Stimulated activated naive CD8-positive, alpha-beta T cell treated with anti-CD3 and anti-CD28 coated beads, Interleukin-15, amount 100 ng/mL, for 72 hours (primary cell): Measurements from ENCODE around the gene GBA3.
A peak's percentile ranks its signal among the peaks of the same experiment; 100 is the strongest.

Experiments
- ATAC-seq: fragments of 150-1000 bp; cut with Tn5 transposase; 2 replicates; pipeline ENCODE4 v1.10.0; 2021; ENCODE audit warnings: mild to moderate bottlenecking, moderate library complexity
- DNase-seq, 2 donors: peaks; one replicate each; pipeline ENCODE4 v3.0.0; 2021 to 2022
- H3K27ac Mint-ChIP-seq, 2 donors: one replicate each; pipeline ENCODE4 v1.8.0; 2022; ENCODE audit warnings: mild to moderate bottlenecking in 2 of 2, mixed read lengths in 2 of 2, moderate library complexity in 2 of 2
- H3K27me3 Mint-ChIP-seq: one replicate; pipeline ENCODE4 v1.8.0; 2022; ENCODE audit warnings: mixed read lengths
- H3K4me1 Mint-ChIP-seq: one replicate; pipeline ENCODE4 v1.8.0; 2022; ENCODE audit warnings: mild to moderate bottlenecking, mixed read lengths
- H3K4me3 Mint-ChIP-seq, 2 donors: one replicate each; pipeline ENCODE4 v1.8.0; 2022; ENCODE audit warnings: mild to moderate bottlenecking in 2 of 2, mixed read lengths in 2 of 2, moderate library complexity in 1 of 2
- H3K9me3 Mint-ChIP-seq, 2 donors: one replicate each; pipeline ENCODE4 v1.8.0; 2022; ENCODE audit warnings: mixed read lengths in 2 of 2

The GBA3 gene

DNA sequence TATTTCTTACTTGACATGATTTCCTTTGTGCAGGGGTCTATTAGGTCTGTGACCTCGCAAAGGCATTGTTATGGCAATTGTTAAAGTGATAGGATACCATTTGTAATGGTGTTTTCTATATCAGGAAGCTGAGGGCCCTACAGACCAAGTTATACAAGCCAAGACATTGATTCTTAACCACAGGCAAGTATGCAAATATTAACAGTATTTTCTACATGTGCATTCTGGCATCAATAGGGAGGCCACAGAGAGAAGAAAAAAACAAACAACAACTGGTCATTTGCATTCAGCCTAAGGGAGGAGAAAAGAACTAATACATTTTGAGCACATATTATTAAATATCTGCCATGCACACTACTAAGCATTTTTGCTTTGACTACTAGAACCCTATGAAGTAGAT is 28.5 kb downstream of the GBA3 start:
- Mint-ChIP-seq H3K27ac (no peak overlapping the region), H3K4me3 (no peak overlapping the region), H3K27me3 (peaks cover 9% of the 10 kb centered on the region), H3K4me1 (no peaks in the 10 kb centered on the region), H3K9me3 (peaks cover 5 to 7% of the 10 kb centered on the region in 2 donors)
- ATAC-seq (no peak), DNase-seq (no peak)

DNA sequence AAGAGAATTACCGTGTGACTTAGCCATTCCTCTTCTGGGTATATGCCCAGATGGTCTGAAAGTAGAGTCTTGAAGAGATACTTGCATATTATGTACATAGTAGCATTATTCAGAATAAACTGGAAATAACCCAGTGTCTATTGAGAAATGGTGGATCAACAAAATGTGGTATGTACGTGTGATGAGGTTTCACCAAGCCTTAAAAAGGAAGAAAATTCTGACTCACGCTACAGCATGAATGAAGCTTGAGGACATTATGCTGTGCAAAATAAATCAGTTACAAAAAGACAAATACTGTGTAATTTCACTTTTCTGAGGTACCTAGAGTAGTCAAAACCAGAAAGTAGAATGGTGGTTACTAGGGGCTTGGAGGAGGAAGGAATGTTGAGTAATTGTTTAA is 37.3 kb downstream of the GBA3 start:
- H3K27ac Mint-ChIP-seq: no peak overlapping the region
- no peaks in the 10 kb centered on the region for H3K27me3 Mint-ChIP-seq
- ATAC-seq (peak; percentile 50), DNase-seq (no peak)
- no peaks in the 10 kb centered on the region for H3K4me1 Mint-ChIP-seq
- H3K9me3 Mint-ChIP-seq: no peaks in the 10 kb centered on the region
- H3K4me3 Mint-ChIP-seq: no peak overlapping the region

DNA sequence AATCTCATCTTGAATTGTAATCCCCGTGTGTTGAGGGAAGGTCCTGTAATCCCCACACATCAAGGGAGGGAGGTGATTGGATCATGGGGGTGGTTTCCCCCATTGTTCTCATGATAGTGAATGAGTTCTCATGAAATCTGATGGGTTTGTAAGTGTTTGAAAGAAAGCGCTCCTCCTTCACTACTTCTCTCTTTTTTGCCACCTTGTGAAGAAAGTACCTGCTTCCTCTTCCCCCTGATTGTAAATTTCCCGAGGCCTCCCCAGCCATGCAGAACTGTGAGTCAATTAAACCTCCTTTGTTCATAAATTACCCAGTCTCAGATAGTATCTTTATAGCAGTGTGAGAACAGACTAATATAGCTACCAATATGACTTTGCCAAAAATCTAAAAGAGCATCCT is 41.1 kb downstream of the GBA3 start:
- Mint-ChIP-seq H3K27ac (no peak overlapping the region), H3K27me3 (no peaks in the 10 kb centered on the region), H3K4me3 (no peak overlapping the region), H3K4me1 (no peaks in the 10 kb centered on the region), H3K9me3 (no peaks in the 10 kb centered on the region)
- DNase-seq: no peak
- no peak for ATAC-seq

DNA sequence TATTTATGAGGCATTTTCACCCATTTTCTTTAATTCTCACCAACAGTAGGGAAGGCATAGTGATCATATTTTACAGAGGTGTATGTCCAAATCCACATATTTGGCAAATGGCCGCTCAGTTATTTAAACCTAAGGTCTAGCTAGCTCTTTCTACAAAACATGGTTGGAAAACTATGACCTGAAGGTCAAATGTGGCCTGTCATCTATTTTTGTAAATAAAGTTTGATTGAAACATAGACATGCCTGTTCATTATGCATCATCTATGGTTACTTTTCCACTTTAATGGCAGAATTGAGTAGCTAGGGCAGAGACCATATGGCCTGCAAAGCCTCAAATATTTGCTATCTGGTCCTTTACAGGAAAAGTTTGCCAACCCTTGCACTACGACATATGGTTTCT is 44.2 kb downstream of the GBA3 start:
- peaks cover 0 to 7% of the 10 kb centered on the region in 2 donors for H3K9me3 Mint-ChIP-seq
- no peaks in the 10 kb centered on the region for H3K27me3 Mint-ChIP-seq
- H3K4me3 Mint-ChIP-seq: no peak overlapping the region

DNA sequence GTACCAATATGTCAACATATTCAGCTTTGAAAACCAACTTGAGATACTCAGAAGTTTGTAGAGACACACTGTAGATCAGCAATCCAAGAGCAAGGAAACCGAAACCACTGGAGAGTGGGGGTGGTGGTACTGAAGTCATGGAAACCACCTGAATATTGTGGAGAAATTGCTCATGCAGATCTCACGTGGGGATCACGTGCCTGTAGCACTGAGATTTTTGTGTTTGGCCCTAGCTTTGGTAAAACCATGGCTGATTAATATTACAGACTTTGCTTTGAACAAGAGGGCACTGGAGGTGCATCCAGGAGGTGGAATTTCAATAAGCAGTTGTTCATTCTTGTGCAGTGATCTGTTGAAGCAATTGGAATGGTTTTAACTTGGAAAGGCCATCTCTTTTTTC is 47.2 kb downstream of the GBA3 start:
- Mint-ChIP-seq H3K4me1 (no peaks in the 10 kb centered on the region), H3K27ac (no peak overlapping the region), H3K4me3 (no peak overlapping the region), H3K27me3 (peaks cover 9% of the 10 kb centered on the region), H3K9me3 (peaks cover 0 to 12% of the 10 kb centered on the region in 2 donors)
- no peak for ATAC-seq
- no peak for DNase-seq

More for the DNA sequence above, 44.2 kb downstream of the GBA3 start:
- Mint-ChIP-seq H3K4me1 (no peaks in the 10 kb centered on the region), H3K27ac (no peak overlapping the region)
- ATAC-seq (no peak), DNase-seq (no peak)

DNA sequence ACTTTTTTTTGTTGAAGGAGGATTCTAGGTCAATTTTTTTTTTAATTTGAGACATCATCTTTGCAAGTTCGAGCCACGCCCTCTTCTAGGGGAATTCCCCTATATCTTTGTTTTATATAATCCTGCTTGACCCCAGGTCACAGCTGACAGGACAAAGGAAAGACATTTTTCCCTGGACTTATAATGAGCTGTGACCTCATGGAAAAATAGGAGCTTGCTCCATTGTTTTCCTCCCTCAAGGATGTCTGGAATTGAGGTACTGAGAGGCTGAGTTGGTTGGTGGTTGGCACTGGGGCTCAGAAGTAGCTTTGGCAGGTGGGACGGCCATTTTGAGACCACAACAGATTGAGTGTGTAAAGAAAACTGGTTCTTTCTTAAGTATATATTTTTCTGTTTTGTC is 49.0 kb downstream of the GBA3 start:
- peaks cover 17% of the 10 kb centered on the region for H3K27me3 Mint-ChIP-seq
- DNase-seq: no peak
- H3K4me3 Mint-ChIP-seq: no peak overlapping the region
- no peaks in the 10 kb centered on the region for H3K4me1 Mint-ChIP-seq
- H3K27ac Mint-ChIP-seq: no peak overlapping the region
- no peak for ATAC-seq
- H3K9me3 Mint-ChIP-seq: peaks cover 0 to 12% of the 10 kb centered on the region in 2 donors

DNA sequence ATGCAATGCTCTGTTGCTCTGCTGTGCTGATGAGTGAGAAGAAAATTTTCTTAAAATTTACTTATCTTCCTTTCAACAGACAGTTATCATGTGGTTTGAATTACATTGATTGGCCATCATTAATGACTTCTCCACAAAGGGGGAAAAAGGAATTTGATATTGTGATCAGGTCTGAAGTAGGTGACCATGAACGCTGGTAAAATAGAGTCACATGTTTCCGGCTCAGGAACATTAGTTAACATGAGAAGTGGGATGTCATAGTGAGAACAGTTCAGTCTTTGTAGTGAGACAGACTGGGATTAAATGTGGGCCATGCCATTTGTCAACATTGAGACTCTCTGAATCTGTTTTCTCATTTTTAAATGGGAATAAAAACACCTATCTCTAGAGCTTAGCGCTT is 50.6 kb downstream of the GBA3 start:
- ATAC-seq (no peak), DNase-seq (no peak)
- peaks cover 17% of the 10 kb centered on the region for H3K27me3 Mint-ChIP-seq
- peaks cover 0 to 12% of the 10 kb centered on the region in 2 donors for H3K9me3 Mint-ChIP-seq
- no peak overlapping the region for H3K4me3 Mint-ChIP-seq
- H3K4me1 Mint-ChIP-seq: no peaks in the 10 kb centered on the region
- H3K27ac Mint-ChIP-seq: no peak overlapping the region

DNA sequence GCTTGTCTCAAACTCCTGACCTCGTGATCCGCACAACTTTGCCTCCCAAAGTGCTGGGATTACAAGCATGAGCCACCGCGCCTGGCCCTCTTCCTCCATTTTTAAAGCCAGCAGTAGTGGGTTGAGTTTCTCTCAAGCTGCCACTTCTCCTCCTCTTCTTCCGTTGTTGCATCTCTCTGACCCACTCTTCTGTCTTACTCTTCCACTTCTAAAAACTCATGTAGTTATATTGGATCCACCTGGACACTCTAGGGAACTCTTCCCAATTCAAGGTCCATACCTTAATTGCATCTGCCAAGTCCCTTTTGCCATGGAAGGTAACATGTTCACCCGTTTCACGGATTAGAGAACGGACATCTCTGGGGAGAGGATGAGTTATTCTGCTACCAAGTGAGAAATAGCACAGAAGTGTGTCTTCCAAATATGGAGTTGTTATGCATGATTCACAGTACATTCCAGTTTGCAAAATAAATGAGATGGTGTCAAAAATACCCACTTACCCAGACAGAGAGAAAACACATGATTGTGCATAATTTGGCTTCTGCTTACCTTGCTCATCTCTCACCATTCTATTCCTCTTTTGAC is 51.8 kb downstream of the GBA3 start:
- peaks cover 17% of the 10 kb centered on the region for H3K27me3 Mint-ChIP-seq

DNA sequence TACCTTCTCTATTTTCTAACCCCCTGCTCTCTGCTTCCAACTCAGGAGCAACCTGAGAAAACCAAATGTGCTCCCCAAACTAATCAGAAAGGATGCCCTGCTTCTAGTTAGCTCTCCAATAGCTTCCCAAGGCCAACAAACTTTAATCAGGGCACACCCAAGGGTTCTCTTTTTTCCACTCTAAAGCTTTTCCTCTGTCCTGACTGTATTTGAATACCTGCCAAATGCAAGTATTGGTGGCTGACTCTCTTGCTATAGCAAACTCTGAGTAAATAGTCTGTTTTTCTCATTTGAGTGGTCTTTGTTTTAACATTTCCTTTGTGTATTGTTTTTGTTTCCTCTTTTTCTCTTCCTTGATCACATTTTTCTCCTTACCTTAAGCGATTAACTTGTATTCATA is 52.5 kb downstream of the GBA3 start:
- H3K4me1 Mint-ChIP-seq: no peaks in the 10 kb centered on the region
- ATAC-seq: no peak
- H3K9me3 Mint-ChIP-seq: peaks cover 0 to 12% of the 10 kb centered on the region in 2 donors
- H3K27me3 Mint-ChIP-seq: peaks cover 17% of the 10 kb centered on the region
- no peak overlapping the region for H3K27ac Mint-ChIP-seq
- H3K4me3 Mint-ChIP-seq: no peak overlapping the region
- DNase-seq: no peak

More for the DNA sequence above, 51.8 kb downstream of the GBA3 start:
- ATAC-seq: no peak
- Mint-ChIP-seq H3K9me3 (peaks cover 0 to 12% of the 10 kb centered on the region in 2 donors), H3K27ac (no peak overlapping the region), H3K4me3 (no peak overlapping the region), H3K4me1 (no peaks in the 10 kb centered on the region)
- no peak for DNase-seq

DNA sequence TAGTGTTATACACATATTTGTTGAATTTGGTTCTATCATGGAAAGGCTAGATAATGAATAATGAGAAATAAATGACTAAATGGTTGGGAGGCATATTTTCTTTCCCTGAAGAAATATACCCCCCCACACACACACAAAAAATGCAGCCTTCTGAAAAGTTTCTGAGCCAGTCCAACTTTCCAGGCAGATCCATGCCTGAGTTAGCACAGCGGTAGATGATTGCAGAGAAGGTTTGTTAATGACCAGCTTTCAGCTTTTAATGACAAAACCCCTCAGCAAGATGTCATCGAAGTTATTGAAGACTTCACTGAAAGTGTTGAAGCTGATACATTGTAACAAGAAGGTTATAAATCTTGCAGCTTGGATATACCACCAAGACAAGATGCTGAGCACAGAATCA is 61.4 kb downstream of the GBA3 start:
- H3K4me1 Mint-ChIP-seq: no peaks in the 10 kb centered on the region
- no peak overlapping the region for H3K4me3 Mint-ChIP-seq
- no peak overlapping the region for H3K27ac Mint-ChIP-seq
- peaks cover 6% of the 10 kb centered on the region for H3K27me3 Mint-ChIP-seq
- ATAC-seq (no peak), DNase-seq (no peak)
- no peaks in the 10 kb centered on the region for H3K9me3 Mint-ChIP-seq

DNA sequence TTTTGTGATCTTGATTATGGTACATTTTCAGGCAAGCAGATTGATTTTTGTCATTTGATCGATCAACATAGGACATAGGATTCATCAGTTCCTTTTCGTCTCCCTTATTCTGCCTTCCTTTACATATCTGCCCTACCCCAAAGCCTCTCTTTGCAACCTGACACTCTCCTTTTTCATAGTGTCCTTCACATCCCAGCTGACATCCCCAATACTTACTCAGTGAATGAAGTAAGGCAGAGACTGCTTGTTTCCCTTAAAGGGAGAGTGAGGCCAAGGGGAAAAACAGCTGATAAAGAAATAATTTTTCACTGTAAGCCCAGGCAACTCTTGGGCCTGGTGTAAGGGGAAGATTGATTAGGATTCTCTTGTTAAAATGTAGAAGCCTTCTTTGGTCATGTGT is 69.8 kb downstream of the GBA3 start:
- no peak for DNase-seq
- H3K4me1 Mint-ChIP-seq: peaks cover 6% of the 10 kb centered on the region
- no peaks in the 10 kb centered on the region for H3K9me3 Mint-ChIP-seq
- H3K27me3 Mint-ChIP-seq: peaks cover 16% of the 10 kb centered on the region
- no peak overlapping the region for H3K4me3 Mint-ChIP-seq
- no peak for ATAC-seq
- H3K27ac Mint-ChIP-seq: no peak overlapping the region

DNA sequence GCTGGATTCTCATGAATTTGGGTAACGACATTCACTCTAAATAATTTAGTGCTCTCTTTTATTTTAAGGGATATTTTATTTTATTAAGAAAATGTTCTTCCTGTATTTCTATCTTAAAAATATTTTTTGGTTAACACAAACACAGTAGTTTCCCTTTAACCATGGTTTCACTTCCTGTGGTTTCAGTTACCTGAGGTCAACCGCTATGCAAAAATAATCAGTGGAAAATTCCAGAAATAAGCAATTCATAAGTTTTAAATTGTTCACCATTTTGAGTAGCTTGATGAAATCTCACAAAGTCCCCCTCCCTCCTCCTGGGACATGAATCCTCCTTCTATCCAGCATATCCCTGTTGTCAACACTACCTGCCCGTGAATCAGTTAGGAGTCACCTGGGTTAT is 71.4 kb downstream of the GBA3 start:
- H3K27me3 Mint-ChIP-seq: peaks cover 16% of the 10 kb centered on the region
- no peak for DNase-seq
- ATAC-seq: no peak
- no peaks in the 10 kb centered on the region for H3K9me3 Mint-ChIP-seq
- H3K4me3 Mint-ChIP-seq: no peak overlapping the region
- peaks cover 6% of the 10 kb centered on the region for H3K4me1 Mint-ChIP-seq
- H3K27ac Mint-ChIP-seq: peak overlapping the region in 1 of 2 donors; percentile 34

DNA sequence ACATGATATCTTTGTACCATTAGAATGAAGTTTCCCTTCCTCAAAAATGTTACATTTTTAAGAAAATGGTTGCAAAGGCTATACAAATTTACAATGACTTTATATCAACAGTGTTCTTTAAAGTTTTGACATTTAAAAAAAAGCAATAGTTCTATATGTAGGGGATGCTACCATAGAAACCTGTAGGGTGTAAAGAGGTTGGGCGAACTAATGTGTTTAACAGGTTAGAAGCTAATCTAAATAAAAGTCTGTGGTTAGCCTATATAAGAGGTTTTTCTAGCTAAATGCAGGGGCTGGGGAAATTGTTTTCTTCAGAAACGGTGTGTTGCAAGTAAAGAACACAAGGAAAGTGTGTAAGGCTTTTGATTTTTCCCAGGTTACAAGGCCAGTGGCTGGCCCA is 73.3 kb downstream of the GBA3 start:
- H3K9me3 Mint-ChIP-seq: peaks cover 0 to 5% of the 10 kb centered on the region in 2 donors
- no peak overlapping the region for H3K4me3 Mint-ChIP-seq
- no peak overlapping the region for H3K27ac Mint-ChIP-seq
- peaks cover 6% of the 10 kb centered on the region for H3K4me1 Mint-ChIP-seq
- ATAC-seq (no peak), DNase-seq (no peak)
- peaks cover 8% of the 10 kb centered on the region for H3K27me3 Mint-ChIP-seq

DNA sequence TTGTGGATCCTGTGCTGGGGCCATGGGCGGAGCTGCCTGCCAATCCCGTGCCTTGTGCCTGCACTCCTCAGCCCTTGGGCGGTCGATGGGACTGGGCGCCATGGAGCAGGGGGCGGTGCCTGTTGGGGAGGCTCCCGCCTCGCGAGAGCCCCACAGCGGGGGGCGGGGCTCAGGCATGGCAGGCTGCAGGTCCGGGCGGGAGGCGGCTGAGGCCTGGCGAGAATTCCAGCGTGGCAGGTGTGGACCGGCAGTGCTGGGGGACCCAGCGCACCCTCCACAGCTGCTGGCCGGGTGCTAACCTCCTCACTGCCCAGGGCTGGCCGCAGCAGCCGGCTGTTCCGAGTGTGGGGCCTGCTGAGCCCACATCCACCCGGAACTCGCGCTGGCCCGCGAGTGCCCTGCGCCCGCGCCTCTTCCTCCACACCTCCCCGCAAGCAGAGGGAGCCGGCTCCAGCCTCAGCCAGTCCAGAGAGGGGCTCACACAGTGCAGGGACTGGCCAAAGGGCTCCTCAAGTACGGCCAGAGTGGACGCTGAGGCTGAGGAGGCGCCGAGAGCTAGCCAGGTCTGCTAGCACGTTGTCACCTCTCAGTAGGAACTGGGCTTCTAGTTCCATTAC is 85.9 kb downstream of the GBA3 start:
- ATAC-seq: peak; percentile 26
- H3K27ac Mint-ChIP-seq: no peak overlapping the region
- H3K4me3 Mint-ChIP-seq: no peak overlapping the region
- peaks cover 6 to 8% of the 10 kb centered on the region in 2 donors for H3K9me3 Mint-ChIP-seq
- no peak for DNase-seq
- no peaks in the 10 kb centered on the region for H3K27me3 Mint-ChIP-seq
- no peaks in the 10 kb centered on the region for H3K4me1 Mint-ChIP-seq

DNA sequence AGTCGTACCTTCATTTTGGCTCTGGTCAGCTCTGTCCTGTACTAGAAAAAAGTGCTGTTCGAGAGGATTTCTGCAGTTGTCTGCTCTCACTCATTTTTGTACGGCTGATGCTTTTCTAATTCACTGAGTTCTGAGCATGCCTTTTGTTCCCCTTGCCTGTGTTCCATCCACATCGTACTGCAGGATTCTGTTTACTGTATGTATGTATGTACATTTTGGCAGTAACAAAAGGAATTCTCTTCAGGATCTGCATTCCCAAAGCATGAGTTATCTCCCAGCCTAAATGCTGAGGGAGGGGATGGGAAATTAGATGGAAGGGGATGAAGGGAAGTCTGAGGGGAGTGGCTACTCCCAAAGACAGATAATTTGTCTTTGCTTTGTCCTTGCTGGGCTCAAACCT is 87.6 kb downstream of the GBA3 start:
- H3K27me3 Mint-ChIP-seq: no peaks in the 10 kb centered on the region
- H3K4me1 Mint-ChIP-seq: no peaks in the 10 kb centered on the region
- DNase-seq (no peak), ATAC-seq (no peak)
- no peak overlapping the region for H3K4me3 Mint-ChIP-seq
- no peak overlapping the region for H3K27ac Mint-ChIP-seq
- H3K9me3 Mint-ChIP-seq: peaks cover 5 to 7% of the 10 kb centered on the region in 2 donors

DNA sequence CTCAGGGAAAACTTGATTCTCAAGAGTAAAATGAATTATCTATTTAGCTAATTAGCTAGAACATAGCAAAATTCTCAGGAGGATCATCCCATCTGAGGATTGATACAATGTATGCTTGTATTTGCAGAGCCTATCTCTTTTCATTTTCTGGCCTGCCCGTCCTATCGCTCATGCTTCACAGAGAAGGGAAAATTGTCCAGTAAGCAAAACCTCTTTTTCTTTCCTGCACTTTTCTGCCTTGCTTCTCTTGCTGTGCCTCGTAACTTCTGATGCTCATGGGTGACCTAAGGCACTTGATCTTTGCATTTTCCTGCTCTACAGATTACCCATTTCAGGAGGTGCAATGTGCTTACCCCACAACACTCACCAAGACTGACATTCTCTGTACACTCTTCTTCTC is 88.1 kb downstream of the GBA3 start:
- no peak for ATAC-seq
- no peak for DNase-seq
- Mint-ChIP-seq H3K9me3 (peaks cover under 1 to 2% of the 10 kb centered on the region in 2 donors), H3K27me3 (no peaks in the 10 kb centered on the region), H3K4me1 (no peaks in the 10 kb centered on the region), H3K4me3 (no peak overlapping the region), H3K27ac (no peak overlapping the region)
